Measurements from ENCODE around the gene SPATA45. TPM values are rescaled to one million over a fixed set of nuclear protein-coding genes. Genes with fewer than 3 reads are reported as not detected.

The SPATA45 gene
- total and polyA plus RNA-seq, 12 donors: 0.56 TPM; not detected in 11

- Histone ChIP-seq H3K36me3 (peaks cover 0 to 26% (median 6%) of the 10 kb centered on the region in 9 donors), H3K27me3 (no peaks in the 10 kb centered on the region), H3K4me3 (peak overlapping the region; percentile 72 to 99 (median 85)), H3K4me1 (peaks cover 0 to 61% (median 30%) of the 10 kb centered on the region in 9 donors), H3K9me3 (no peaks in the 10 kb centered on the region), H3K27ac (peak overlapping the region in 9 of 10 donors; percentile 91 to 99 (median 95))
- intact Hi-C loops (cut with DNase I): loop anchor here in 1 of 10 donors (5.0 kb wide), 1 partner anchor 65 kb away; the partner anchor contains the start of gene FLVCR1
- DNase-seq (no peak), ATAC-seq (peak in 1 of 8 donors; percentile 20)
- TF ChIP-seq, protein P1, sequence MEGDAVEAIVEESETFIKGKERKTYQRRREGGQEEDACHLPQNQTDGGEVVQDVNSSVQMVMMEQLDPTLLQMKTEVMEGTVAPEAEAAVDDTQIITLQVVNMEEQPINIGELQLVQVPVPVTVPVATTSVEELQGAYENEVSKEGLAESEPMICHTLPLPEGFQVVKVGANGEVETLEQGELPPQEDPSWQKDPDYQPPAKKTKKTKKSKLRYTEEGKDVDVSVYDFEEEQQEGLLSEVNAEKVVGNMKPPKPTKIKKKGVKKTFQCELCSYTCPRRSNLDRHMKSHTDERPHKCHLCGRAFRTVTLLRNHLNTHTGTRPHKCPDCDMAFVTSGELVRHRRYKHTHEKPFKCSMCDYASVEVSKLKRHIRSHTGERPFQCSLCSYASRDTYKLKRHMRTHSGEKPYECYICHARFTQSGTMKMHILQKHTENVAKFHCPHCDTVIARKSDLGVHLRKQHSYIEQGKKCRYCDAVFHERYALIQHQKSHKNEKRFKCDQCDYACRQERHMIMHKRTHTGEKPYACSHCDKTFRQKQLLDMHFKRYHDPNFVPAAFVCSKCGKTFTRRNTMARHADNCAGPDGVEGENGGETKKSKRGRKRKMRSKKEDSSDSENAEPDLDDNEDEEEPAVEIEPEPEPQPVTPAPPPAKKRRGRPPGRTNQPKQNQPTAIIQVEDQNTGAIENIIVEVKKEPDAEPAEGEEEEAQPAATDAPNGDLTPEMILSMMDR (IDR thresholded peaks at IDR 0.05): no peak
- 16 to 19% methylated on average over 16 of the region's 16 CpGs for WGBS, 2 donors
These were observed 55.0 kb downstream of the SPATA45 start for GRCh38 chr1:212792396-212792908.

- 0% methylated on average over 46 of the region's 46 CpGs for WGBS, 2 donors
- intact Hi-C loops (cut with DNase I): loop anchor here in 1 of 10 donors (5.0 kb wide), 1 partner anchor 65 kb away; the partner anchor contains the start of gene FLVCR1
- Histone ChIP-seq H3K36me3 (peaks cover 0 to 26% (median 3%) of the 10 kb centered on the region in 9 donors), H3K4me1 (peaks cover 0 to 61% (median 30%) of the 10 kb centered on the region in 9 donors), H3K9me3 (no peaks in the 10 kb centered on the region), H3K27me3 (no peaks in the 10 kb centered on the region), H3K27ac (peak within 1 kb of the TSS; percentile 71 to 99 (median 95)), H3K4me3 (peak within 1 kb of the TSS; percentile 72 to 99 (median 85))
- ATAC-seq (peak; percentile 93 to 98 (median 96)), DNase-seq (peak; percentile 91 to 94)
- TF ChIP-seq, protein P1 (IDR thresholded peaks at IDR 0.05): peak in 1 of 9 donors; percentile 15
These were observed 55.6 kb downstream of the SPATA45 start, which contains the start of the genes NSL1 and TATDN3 for GRCh38 chr1:212791676-212792395. TSS of gene NSL1 (minus strand) at chr1:212791777. CDS start at chr1:212791763, 14 bp downstream. TSS of gene TATDN3 (plus strand) at chr1:212791894. CDS start at chr1:212791922, 28 bp downstream.

GRCh38 chr1:212791261-212791675, 56.2 kb downstream of the SPATA45 start:
- peaks cover 0 to 26% (median 8%) of the 10 kb centered on the region in 9 donors for H3K36me3 ChIP-seq
- ATAC-seq (peak; percentile 54 to 74 (median 67)), DNase-seq (no peak)
- H3K4me3 ChIP-seq: peak overlapping the region; percentile 72 to 99 (median 85)
- H3K9me3 ChIP-seq: no peaks in the 10 kb centered on the region
- intact Hi-C loops (cut with DNase I): loop anchor here in 1 of 10 donors (5.0 kb wide), 1 partner anchor 66 kb away; the partner anchor contains the start of gene FLVCR1
- TF ChIP-seq, protein P1 (IDR thresholded peaks at IDR 0.05): no peak
- H3K27ac ChIP-seq: peak overlapping the region; percentile 71 to 99 (median 95)
- H3K27me3 ChIP-seq: no peaks in the 10 kb centered on the region
- peaks cover 0 to 61% (median 30%) of the 10 kb centered on the region in 9 donors for H3K4me1 ChIP-seq
- 0% methylated on average over 22 of the region's 22 CpGs for whole genome bisulfite sequencing, 2 donors

- TF ChIP-seq, protein P1 (IDR thresholded peaks at IDR 0.05): no peak
- Histone ChIP-seq H3K27me3 (no peaks in the 10 kb centered on the region), H3K9me3 (no peaks in the 10 kb centered on the region), H3K4me1 (peaks cover 0 to 41% (median 19%) of the 10 kb centered on the region in 9 donors), H3K4me3 (no peak overlapping the region), H3K36me3 (peaks cover 0 to 66% (median 21%) of the 10 kb centered on the region in 9 donors), H3K27ac (no peak overlapping the region)
- ATAC-seq: no peak
- no peak for DNase-seq
- intact Hi-C loops (cut with DNase I): loop anchor here in 7 of 10 donors (10.0 kb wide), 2 partner anchors 121 to 311 kb away; no protein-coding TSS in a partner anchor
- 95 to 98% methylated on average over 1 of the region's 1 CpG for WGBS, 2 donors
These were observed 61.6 kb downstream of the SPATA45 start for GRCh38 chr1:212785871-212786270.
